Tibial artery (tissue), 4 donors: ENCODE results near the gene BABAM2.

Experiments used
- DNase-seq, 2 donors: peaks; one replicate each; pipeline ENCODE4 v3.0.0-alpha.2; 2019
- H3K27ac ChIP-seq, 2 donors: fragments of 200-600 bp; sonication (generic) in 1 of 2; 1 replicate in 1 of 2; 2 replicates in 1 of 2; pipeline ENCODE4 v1.5.1; 2018 to 2019; ENCODE audit warnings: mild to moderate bottlenecking in 1 of 2
- H3K27me3 ChIP-seq, 2 donors: fragments of 200-600 bp; sonication (generic) in 1 of 2; one replicate each; pipeline versions ENCODE4 v1.5.1 to v1.6.0; 2016 to 2019
- H3K36me3 ChIP-seq, 3 donors: fragments of 200-600 bp; sonication (generic) in 2 of 3; one replicate each; pipeline ENCODE4 v1.5.1; 2016 to 2019; ENCODE audit warnings: mild to moderate bottlenecking in 2 of 3
- H3K4me1 ChIP-seq, 4 donors: fragments of 200-600 bp; sonication (generic) in 2 of 4; 1 replicate in 3 of 4; 2 replicates in 1 of 4; pipeline ENCODE4 v1.5.1; 2016 to 2019
- H3K4me3 ChIP-seq, 2 donors: fragments of 200-600 bp; sonication (generic) in 1 of 2; 1 replicate in 1 of 2; 2 replicates in 1 of 2; pipeline ENCODE4 v1.5.1; 2018 to 2019; ENCODE audit warnings: mild to moderate bottlenecking in 2 of 2
- H3K9me3 ChIP-seq, 3 donors: fragments of 200-600 bp; sonication (generic) in 1 of 3; one replicate each; pipeline ENCODE4 v1.5.1; 2016 to 2019
- intact Hi-C: fragments of 100-400 bp; cut with DNase I; formaldehyde crosslinking; loops from one replicate; pipeline ENCODE4 v1.15.0; 2023; ENCODE audit warnings: low total_unique reads
- TF ChIP-seq, protein P1 (sequence below), 2 experiments: fragments of 200-600 bp in 1 of 2; fragments of 450-650 bp in 1 of 2; IDR thresholded peaks; one replicate each; pipeline ENCODE4 v1.5.1; 2017 to 2019; ENCODE audit warnings: antibody characterized with exemption in 2 of 2, mild to moderate bottlenecking in 1 of 2, moderate library complexity in 1 of 2

BABAM2 gene

DNA sequence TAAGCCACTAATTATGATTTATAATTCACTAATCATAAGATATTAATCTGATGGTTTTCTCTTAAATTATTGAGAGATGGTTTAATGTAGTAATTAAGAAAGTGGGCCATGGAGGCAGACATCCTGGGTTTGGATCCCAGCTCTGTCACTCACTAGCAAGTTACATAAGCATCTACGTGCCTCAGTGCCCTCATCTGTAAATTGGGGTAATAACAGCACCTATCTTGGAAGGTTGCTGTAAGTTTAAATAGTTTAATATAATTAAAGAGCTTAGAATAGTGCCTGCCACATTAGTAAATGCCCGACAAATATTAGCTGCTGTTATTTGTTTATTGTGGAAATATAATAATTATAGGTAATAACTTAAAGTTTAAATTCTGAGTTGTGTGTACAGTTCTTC, 30.9 kb downstream of the BABAM2 start:
- Histone ChIP-seq H3K36me3 (no peaks in the 10 kb centered on the region), H3K4me1 (peaks cover 0 to 24% (median 3%) of the 10 kb centered on the region in 4 donors), H3K27ac (no peak overlapping the region), H3K9me3 (no peaks in the 10 kb centered on the region), H3K27me3 (no peaks in the 10 kb centered on the region), H3K4me3 (no peak overlapping the region)
- intact Hi-C loops: no loop called here
- no peak for DNase-seq
- TF ChIP-seq, protein P1, sequence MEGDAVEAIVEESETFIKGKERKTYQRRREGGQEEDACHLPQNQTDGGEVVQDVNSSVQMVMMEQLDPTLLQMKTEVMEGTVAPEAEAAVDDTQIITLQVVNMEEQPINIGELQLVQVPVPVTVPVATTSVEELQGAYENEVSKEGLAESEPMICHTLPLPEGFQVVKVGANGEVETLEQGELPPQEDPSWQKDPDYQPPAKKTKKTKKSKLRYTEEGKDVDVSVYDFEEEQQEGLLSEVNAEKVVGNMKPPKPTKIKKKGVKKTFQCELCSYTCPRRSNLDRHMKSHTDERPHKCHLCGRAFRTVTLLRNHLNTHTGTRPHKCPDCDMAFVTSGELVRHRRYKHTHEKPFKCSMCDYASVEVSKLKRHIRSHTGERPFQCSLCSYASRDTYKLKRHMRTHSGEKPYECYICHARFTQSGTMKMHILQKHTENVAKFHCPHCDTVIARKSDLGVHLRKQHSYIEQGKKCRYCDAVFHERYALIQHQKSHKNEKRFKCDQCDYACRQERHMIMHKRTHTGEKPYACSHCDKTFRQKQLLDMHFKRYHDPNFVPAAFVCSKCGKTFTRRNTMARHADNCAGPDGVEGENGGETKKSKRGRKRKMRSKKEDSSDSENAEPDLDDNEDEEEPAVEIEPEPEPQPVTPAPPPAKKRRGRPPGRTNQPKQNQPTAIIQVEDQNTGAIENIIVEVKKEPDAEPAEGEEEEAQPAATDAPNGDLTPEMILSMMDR (IDR thresholded peaks at IDR 0.05): no peak

DNA sequence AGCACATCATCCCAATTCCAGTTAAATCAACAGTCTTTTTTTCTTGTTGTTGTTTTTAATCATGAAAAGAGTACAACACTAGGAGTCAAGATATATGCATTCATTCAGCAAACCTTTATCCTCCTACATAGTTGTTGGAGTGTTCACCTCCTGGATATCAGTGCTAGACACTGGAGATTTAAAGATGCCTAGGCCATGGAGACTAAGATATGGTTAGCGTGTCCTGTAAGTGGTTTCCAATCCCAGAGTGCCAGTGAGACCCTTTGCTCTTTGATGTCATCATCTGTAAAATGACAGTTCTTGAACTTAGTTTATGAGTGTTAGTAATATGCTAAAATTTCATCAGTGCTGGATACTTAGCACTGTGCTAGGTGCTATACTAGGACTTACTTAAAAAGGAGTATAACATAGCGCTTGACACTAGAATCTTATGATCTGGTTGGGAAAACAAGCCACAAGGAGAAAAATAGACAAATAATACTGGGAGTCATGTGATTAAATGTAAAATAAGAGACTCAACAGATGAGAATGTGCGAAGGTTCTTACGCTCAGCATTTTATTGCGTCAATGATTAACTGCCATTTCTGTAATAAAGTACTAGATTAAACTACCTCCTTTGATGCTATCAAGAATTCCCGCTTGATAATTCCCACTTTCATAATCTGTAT, 31.5 kb downstream of the BABAM2 start:
- TF ChIP-seq, protein P1 (IDR thresholded peaks at IDR 0.05): no peak
- Histone ChIP-seq H3K9me3 (no peaks in the 10 kb centered on the region), H3K27ac (no peak overlapping the region), H3K27me3 (no peaks in the 10 kb centered on the region), H3K36me3 (no peaks in the 10 kb centered on the region), H3K4me1 (peaks cover 0 to 18% (median 0%) of the 10 kb centered on the region in 4 donors), H3K4me3 (no peak overlapping the region)
- no peak for DNase-seq
- intact Hi-C loops: no loop called here

DNA sequence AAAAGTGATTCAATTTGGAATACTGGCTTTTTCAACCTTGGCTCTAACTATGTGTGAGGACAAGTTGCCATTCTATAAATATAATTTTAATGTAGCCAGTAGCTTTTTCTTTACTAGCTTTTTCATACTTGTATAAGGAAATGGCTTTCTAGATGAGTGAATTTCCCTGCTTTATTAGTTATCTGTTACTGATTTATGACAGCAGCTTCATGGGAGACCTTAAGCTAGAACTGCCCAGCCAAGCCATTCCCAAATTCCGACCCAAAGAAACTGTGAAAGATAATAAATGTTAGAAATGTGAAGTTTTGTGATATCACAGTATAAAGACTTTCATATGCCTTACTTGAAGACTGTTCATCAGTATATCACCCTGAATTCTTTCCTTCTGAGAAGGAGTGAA, 32.3 kb downstream of the BABAM2 start:
- TF ChIP-seq, protein P1 (IDR thresholded peaks at IDR 0.05): no peak
- Histone ChIP-seq H3K27me3 (no peaks in the 10 kb centered on the region), H3K27ac (no peak overlapping the region), H3K9me3 (no peaks in the 10 kb centered on the region), H3K36me3 (no peaks in the 10 kb centered on the region), H3K4me1 (peaks cover 0 to 16% (median 0%) of the 10 kb centered on the region in 4 donors), H3K4me3 (no peak overlapping the region)
- no peak for DNase-seq
- intact Hi-C loops: no loop called here

DNA sequence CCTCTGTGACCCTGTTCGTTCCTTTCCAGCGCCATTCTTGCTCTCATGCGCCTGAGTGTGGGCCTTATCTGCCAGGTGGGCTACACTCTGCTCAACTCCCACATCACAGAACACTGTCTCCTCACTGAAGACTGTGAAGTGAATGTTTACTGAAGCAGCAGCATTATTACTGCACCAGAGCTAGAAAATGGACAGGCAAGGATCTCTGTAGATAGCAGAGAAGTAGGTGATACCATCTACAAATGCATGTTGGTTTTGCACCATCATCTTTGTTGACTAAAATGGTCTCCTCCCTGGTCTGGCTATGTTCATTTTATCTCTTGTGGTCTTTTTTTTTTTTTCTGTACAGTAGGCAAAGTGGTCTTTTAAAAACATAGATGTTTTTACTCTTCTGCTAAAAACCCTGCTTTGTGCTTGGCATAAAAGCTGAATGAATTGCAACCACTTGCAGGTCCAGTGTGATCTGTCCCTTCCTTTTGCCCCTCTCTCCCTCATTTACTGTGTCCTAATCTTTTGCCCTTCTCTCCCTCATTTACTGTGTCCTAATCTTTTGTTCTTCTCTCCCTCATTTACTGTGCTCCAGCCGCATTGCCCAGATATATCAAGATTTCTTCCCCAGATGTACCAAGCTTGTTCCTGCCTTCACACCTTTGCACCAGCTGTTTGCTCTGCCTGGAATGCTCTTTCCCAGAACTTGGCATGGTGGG, 35.4 kb downstream of the BABAM2 start:
- TF ChIP-seq, protein P1 (IDR thresholded peaks at IDR 0.05): no peak
- no peaks in the 10 kb centered on the region for H3K9me3 ChIP-seq
- DNase-seq: no peak
- no peak overlapping the region for H3K27ac ChIP-seq
- no peak overlapping the region for H3K4me3 ChIP-seq
- intact Hi-C loops: no loop called here
- no peaks in the 10 kb centered on the region for H3K27me3 ChIP-seq
- peaks cover 0 to 2% (median 0%) of the 10 kb centered on the region in 4 donors for H3K4me1 ChIP-seq
- H3K36me3 ChIP-seq: peaks cover 0 to 13% (median 8%) of the 10 kb centered on the region in 3 donors

DNA sequence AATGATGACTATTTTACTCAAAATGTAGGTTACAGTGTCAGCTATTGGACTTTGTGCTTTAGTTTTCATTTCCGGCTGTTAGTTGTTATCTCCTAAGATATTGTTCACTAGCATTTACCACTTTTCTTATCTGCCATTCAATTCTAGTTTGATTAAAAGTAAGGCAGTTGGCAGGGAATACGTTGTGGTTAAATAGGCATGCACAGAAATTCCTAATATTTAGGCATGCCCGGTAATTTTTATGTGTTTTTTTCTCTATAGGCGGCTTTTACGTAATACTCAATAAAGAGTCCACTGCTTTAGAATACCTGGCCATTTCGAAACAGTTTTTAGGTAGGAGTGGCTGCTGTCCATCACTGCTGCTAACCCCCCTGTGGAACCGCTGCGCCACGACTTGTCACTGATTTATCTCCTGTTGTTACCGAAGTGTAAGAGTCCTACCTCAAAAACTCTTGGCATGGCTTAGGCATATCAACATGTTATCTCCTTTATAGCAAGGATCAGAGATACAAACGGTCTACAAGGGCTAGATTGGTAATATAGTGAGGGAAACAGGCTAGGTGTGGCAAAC, 39.5 kb downstream of the BABAM2 start:
- no peaks in the 10 kb centered on the region for H3K4me1 ChIP-seq
- H3K4me3 ChIP-seq: no peak overlapping the region
- DNase-seq: no peak
- no peaks in the 10 kb centered on the region for H3K9me3 ChIP-seq
- H3K27me3 ChIP-seq: no peaks in the 10 kb centered on the region
- peaks cover 0 to 13% (median 8%) of the 10 kb centered on the region in 3 donors for H3K36me3 ChIP-seq
- intact Hi-C loops: no loop called here
- TF ChIP-seq, protein P1 (IDR thresholded peaks at IDR 0.05): no peak
- no peak overlapping the region for H3K27ac ChIP-seq
